GM21717 (cell line): ENCODE measurements around the gene SPACDR.
"Not testable (repeated sequence)": the region's sequence is repeated elsewhere in the genome, so short reads cannot be mapped to it uniquely, and the experiment has no call there.

Source experiments
- ATAC-seq: cut with Tn5 transposase; IDR thresholded peaks from one replicate; pipeline ENCODE4 v1.9.1; 2021; ENCODE audit warnings: mild to moderate bottlenecking, moderate library complexity; ENCODE audit not compliant: unreplicated experiment

SPACDR gene, protein sequence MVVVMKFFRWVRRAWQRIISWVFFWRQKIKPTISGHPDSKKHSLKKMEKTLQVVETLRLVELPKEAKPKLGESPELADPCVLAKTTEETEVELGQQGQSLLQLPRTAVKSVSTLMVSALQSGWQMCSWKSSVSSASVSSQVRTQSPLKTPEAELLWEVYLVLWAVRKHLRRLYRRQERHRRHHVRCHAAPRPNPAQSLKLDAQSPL

DNA sequence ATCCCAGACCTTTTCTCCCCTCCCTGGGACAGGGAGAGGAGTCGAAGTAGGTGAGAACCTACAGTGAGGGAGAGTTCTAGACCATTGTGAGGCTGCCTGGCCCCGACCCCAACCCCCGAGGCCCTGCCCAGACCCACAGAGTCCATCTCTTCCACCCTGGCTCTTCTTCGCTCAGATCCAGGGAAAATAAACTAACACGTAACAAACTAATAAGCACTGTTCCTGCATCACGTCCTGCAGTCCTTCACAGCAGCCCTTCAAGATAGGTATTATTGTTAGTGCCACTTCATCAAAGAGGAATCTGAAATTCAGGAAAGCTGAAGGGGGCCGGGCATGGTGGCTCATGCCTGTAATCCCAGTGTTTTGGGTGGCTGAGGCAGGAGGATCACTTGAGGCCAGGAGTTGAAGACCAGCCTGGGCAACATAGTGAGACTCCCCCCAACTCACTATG is at the start of gene SPACDR:
SPACDR (minus strand) TSS at position 51 of the 451 bp plus-strand sequence. CDS start 235 bp downstream, outside the sequence.
- ATAC-seq, result no peak

GRCh38 chr7:100513212-100513810 is 49.3 kb upstream of the SPACDR start:
- no peak for ATAC-seq

DNA sequence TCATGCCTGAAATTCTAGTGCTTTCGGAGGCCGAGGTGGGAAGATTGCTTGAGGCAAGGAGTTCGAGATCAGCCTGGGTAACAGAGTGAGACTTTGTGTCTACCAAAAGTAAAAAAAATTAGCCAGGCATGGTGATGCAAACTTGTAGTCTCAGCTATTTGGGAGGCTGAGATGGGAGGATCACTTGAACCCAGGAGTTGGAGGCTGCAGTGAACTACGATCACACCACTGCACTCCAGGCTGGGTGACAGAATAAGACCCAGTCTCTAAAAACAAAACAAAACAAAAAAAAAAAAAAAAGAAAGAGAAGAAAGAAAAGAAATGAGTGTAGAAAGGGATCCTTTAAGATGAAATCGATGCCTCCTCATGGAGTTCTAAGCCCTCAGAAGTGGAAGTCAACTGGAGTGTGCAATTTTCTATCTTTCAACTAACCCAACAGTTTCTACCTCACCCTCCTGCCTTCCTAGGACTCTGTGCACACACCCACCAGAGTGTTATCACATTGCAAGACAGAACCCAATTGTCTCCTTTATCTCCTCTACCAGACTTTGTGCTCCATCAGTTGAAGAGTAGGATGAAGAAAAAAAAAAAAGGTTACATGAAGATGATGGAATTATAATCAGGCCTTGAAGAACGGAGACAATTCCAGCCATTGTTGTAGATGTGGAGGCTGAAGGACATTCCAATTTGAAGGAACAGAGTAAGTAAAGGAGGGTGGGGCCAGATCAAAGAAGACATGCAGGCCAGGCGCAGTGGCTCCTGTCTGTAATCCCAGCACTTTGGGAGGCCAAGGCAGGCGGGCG is 46.6 kb upstream of the SPACDR start:
- no peak for ATAC-seq

DNA sequence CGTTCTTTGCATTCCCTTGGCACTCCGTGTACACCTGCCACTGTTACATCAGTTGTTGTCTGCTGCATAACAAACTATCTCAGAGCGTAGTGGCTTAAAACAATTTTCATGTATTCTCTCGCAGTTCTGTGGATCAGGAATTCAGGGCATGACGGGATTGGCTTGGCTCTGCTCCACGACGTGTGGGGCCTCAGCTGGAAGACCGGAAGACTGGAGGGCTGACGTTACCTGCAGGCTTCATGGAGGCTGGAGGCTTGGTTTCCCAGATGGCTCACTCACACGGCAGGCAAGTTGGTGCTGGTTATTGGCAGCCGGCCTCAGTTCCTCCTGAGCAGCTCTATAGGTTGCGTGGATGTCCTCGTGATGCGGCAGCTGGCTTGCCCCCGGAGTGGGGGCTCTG is 45.2 kb upstream of the SPACDR start:
- ATAC-seq, result no peak

- no peak for ATAC-seq
Observed at GRCh38 chr7:100506356-100506923, 42.4 kb upstream of the SPACDR start.

DNA sequence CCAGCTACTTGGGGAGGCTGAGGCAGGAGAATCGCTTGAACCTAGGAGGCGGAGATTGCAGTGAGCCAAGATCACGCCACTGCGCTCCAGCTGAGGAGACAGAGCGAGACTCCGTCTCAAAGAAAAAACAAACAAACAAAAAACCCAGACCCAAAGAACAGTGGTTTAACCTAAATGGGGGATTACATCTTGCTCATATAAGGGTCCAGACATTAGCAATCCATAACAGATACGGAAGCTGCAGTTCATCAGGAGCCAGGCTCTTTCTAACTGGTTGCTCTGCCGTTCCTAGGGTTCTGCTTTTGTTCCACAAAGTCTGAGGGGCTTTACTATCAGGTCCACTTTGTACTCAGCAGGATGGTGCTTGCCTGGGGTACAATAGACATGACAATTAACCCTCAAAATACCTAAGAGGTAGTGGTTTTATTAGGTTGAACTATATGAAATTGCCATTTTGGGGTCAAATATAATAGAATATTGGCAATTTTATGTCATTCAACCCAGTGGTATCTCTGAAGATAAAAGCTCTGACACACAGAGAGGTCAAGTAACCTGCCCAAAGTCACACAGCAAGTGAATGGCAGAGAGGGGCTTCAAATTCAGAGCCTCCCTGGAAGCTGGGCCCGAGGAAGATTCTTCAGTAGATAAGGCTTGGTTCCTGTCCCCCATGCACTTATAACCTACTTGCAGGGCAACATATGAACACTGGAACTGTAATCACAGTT is 41.0 kb upstream of the SPACDR start:
- no peak for ATAC-seq

- not testable (repeated sequence) for ATAC-seq
Observed at GRCh38 chr7:100504031-100504430, 40.0 kb upstream of the SPACDR start.

DNA sequence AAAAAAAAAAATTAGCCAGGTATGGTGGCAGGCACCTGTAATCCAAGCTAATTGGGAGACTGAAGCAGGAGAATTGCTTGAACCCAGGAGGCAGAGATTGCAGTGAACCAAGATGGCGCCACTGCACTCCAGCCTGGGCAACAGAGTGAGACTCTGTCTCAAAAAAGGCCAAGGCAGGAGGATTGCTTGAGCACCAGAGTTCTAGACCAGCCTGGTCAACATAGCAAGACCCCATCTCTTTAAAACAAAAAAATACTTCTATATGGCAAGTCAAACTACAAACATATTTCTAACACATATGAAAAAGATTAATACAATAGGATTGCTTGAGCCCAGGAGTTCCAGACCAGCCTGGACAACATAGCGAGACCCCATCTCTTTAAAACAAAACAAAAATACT is 36.7 kb upstream of the SPACDR start:
- not testable (repeated sequence) for ATAC-seq

GRCh38 chr7:100496509-100496908 is 32.4 kb upstream of the SPACDR start:
- ATAC-seq, result no peak

GRCh38 chr7:100493476-100494264 is 29.6 kb upstream of the SPACDR start:
- ATAC-seq, result no peak

DNA sequence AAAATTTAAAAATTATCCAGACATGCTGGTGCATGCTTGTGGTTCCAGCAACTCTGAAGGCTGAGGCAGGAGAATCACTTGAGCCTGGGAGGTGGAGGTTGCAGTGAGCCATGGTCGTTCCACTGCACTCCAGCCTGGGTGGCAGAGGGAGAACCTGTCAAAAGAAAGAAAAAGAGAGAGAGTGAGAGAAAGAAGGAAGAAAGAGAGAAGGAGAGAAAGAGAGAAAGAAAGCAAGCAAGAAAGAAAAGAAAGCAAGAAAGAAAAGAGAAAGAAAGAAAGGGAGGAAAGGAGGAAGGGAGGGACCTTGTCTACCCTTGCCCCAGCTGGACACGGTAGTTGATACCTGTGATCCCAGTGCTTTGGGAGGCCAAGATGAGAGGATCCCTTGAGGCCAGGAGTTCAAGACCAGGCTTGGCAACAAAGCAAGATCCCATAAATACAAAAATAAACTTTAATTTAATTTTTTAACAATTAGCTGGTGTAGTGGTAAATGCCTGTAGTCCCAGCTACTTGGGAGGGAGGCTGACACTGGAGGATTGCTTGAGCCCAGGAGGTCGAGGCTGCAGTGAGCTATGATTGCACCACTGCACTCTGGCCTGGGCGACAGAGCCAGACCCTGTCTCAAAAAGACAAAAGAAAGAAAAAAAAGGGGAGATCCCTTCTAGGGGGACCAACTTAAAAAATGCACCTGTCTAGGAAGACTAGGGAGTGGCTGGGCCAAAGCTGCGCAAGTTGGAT is 28.8 kb upstream of the SPACDR start:
- ATAC-seq, result no peak

GRCh38 chr7:100491192-100491578 is 27.1 kb upstream of the SPACDR start:
- ATAC-seq, result no peak

DNA sequence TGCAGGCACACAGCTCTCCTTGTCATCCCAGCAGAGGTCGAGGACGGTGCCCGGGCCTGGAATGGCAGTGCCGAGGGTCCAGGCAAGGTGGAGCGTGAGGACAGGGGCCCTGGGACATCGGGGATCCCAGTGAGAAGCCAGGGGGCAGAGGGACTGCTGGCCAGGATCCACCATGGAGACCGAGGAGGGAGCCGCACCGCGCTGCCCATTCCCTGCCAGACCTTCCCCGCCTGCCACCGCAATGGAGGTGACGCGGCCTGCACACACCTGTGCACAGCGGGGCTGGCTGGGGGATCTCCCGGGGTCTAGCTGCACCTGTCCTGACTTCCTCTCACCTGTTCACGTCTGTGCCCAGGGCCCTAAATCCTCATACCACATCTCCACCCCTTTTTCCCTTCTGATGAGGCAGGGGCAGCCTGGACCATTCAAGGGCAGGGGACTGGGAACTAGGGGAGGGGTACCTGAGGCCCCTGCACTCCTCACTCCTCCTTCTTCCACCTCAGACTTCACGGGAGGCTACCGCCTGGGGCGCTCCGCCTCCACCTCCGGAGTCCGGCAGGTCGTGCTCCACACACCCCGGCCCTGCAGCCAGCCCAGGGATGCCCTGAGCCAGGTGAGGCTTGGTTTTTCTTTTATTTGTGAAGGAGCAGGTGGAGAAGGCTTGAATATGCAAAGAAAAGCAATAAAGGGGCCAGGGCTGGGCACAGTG is 26.6 kb upstream of the SPACDR start:
- ATAC-seq, result no peak

GRCh38 chr7:100489824-100490223 is 25.8 kb upstream of the SPACDR start:
- no peak for ATAC-seq

DNA sequence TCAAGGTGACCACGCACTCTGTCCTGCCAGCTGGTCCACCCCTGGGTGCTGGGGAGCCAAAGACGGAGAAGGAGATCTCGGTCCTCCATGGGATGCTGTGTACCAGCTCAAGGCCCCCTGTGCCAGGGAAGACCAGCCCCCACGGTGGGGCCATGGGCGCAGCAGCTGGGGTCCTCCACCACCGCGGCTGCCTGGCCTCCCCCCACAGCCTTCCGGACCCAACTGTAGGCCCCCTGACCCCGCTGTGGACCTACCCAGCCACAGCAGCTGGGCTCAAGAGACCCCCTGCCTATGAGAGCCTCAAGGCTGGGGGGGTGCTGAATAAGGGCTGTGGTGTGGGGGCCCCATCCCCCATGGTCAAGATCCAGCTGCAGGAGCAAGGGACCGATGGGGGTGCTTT is 25.1 kb upstream of the SPACDR start:
- ATAC-seq, result no peak

- no peak for ATAC-seq
Observed at GRCh38 chr7:100488333-100489095, 24.5 kb upstream of the SPACDR start.

GRCh38 chr7:100486753-100487446 is 22.8 kb upstream of the SPACDR start:
- no peak for ATAC-seq
